NCI-H1417 treated with DMSO at 0.1 percent for 48 hours (cell line): ENCODE data around the gene MICB.
A peak's percentile ranks its signal among the peaks of the same experiment; 100 is the strongest.
"Not testable (repeated sequence)": the region's sequence is repeated elsewhere in the genome, so short reads cannot be mapped to it uniquely, and the experiment has no call there.

Experiments used
- DNase-seq: peaks from one replicate; lab custom pipeline; 2025; lab: John Stamatoyannopoulos, UW

Gene MICB

DNA sequence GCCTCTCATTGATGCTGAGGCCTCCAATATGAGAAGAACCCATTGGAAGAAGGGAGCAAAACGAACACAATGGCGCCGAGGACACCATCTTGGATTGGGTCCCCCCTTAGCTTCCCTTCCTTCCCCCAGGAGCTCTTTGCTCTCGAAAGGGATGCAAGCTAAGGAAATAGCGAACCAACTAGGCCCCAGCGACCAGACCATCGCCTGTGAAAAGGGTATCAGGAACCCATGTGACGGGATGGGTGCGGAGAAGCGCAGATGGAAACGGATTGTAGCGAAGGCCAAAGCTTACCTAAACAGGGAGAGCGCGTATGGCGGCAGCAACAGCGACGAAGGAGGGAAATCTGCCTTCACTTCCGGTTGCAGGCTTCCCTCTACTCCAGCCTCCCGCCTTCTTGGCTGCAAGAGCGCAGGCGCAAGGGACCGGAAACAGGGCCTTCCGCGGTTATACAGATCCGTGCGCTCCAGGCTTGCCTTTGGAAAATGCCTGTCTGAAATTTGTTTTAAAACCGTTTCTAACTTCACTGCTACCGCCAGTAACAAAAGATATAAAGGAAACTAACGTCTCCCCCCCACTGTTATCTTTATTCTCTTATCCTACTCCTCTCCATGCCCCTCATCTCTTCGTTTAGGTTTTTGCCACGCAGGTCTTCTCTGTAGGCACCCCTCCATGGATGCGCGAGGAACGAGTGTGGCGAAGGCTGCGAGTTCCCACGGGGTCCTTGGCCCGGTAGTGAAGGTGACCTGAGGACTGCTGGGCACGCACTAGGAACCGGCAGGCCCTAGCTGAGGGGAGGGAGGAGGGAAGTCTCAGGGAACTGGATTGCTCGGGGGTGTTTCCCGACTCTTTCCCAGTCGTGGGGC is 43.9 kb downstream of the MICB start, which contains the start of gene DDX39B:
TSS of gene DDX39B (minus strand) at position 346 of the 864 bp plus-strand sequence. CDS start 1,471 bp downstream, outside the sequence.
- peak; percentile 95 for DNase-seq

DNA sequence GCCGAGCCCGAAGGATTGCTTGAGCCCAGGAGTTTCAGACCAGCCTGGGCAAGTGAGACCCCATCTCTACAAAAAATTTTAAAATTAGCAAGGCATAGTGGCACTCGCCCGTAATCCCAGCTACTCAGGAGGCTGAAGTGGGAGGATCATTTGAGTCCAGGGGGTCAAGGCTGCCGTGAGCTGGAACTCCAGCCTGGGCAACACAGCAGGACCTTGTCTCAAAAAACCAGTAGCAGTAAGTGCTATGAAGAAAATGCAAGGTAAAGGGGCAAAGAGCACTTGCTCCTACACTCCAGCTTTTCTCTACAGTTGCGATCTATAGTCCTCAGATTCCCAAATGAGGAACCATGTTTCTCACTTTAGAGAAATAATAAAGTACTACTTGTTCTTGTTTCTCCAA is 45.7 kb downstream of the MICB start:
- DNase-seq = no peak

DNA sequence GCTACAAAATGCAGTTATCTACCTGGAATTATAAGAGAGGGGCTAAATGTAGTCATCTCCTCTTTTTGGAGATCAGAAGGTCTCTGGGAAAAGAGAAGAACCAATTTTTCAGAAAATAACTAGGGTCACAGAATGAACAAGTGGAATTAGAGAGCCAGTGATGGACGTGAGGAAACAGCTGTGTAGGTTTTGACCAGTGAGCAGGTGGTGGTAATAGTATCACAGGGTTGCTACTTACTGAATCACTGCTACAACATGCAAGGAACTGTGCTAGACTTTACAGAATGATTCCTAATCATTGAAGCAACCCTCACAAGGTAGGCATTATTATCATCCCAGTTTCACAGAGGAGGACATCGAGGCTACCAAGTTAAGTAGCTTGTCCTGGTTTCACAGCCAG is 46.7 kb downstream of the MICB start:
- DNase-seq = no peak

DNA sequence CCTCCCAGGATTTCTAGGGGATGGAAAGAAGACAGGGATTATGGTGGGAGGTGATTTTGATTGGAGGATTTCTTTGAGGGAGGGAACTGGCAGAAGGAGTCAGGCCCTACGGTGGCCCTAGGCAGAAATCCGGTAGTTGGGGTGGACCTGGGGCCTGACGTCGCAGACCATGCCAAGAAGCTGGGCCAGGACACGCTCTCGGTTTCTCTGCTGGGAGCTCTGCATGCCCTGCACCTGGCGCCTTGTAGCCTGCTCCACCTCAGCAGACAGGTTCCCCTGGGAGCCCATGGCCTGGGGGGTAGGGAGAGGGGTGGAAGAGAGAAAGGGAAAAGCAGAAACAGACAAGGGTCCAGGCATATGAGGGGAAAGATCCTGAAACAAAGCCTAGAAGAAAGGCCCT is 47.3 kb downstream of the MICB start:
- no peak for DNase-seq

DNA sequence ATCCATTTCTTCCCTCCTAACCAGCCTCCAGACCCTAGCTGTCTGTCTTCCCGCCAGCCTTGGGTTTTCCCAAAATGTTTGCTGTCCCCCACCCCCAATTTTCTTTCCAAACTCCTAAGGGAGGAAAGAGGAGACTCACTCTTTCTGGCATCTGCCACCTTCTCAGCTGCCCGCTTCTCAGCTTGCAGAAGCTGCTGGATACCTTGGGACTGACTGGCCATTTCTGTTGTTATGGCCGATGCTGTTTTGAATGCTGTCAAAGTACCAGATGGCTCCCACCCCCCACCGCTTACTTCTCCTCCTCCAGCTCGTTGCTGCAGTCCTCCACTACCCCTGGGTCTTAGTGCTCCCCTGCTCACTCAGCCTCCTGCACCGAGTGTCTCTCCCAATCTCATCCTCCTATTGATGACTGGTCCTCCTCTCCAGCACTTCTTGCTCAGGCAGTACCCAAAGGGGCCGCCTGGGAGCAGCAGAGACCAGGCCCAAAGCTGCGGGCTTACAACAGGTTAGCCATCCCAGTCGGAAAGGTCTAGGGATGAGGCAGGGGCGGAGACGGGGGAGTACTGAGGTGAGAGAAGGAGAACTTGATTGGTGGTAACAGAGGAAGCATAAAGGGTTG is 48.5 kb downstream of the MICB start, which contains the start of gene ATP6V1G2:
TSS of gene ATP6V1G2 (minus strand) at position 270 of the 619 bp plus-strand sequence. CDS start at position 221, 49 bp downstream.
- DNase-seq = peak; percentile 42

DNA sequence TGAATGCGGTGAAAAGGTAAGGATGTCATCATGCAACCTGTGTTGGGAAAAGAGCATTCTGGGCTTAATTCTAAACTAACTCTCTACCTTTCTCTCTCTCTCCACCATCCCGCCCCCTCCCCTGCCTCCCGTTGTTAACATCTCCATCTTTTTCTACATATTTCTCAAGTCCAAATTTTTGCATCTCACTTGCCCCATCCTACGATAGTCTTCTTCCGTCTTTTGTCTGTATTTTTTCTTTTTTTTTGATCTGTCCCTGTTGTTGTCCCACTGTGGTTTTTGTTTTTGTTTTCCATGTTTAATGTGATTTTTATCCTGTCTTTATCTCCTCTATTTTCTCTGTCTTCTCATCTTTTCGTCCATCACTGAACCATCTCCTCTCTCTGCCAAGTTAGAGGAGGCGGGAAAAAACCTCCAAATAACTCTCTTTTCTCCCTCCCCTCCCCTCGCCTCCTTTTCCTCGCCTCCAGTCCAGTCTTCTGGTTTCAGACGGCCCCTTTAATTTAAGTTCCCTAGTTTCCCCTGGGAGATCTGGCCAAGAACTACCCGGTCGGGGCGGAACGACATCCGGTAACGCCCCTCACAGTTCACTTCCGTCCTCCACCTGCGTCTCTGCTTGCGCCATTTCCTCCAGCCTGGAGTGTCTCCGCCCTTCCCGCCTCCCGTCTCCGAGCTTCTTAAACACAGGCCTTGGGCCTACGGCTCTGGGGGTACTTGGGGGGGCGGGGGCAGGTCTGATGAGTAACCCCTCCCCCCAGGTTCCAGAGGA is 49.2 kb downstream of the MICB start, which contains the start of gene NFKBIL1:
TSS of gene NFKBIL1 (plus strand) at position 651 of the 769 bp plus-strand sequence. CDS start at position 738, 87 bp downstream.
- DNase-seq = peak; percentile 77

DNA sequence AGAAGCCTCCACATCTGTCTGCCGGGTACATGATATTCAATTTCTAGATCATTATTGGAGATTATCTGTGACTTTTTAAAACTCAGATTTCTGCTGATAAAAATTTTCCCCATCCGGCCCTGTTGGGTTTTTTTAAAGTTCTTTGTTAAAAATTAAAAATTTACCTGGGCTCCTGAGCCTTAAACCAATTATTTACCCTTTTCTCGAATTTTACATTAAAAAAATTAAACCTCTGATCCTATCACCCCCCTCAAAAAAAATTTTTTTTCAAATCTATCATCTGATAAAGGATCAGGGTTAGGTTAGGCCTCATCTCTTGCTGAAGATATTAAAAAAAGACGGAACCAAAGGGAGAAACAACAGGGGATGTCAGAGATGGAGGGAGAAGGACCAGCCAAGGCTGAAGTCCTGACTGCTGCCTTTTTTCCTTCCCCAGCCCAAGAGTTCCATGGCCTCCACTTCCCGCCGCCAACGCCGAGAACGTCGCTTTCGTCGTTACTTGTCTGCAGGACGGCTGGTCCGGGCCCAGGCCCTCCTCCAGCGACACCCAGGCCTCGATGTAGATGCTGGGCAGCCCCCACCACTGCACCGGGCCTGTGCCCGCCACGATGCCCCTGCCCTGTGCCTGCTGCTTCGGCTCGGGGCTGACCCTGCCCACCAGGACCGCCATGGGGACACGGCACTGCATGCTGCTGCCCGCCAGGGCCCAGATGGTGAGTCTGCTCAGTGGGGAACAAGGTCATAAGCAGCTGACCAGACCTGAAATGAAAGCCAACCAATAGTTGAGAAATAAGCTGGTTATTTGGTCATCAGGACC is 50.0 kb downstream of the MICB start:
- no peak for DNase-seq

DNA sequence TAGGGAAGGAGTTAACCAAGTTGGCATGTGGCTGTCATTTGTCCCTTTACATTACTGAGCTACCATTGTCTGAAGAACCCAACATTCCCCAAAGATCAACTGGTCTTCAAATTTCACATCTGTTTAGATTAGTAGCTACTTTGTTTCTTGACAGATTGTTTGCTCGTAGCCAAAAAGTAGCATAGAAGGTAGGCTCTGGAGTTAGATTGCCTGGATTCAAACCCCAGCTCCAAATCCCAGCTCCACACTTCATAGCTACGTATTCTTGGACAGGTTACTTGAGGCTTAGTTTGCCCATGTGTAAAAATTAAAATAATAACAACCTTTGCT is 50.6 kb downstream of the MICB start:
- no peak for DNase-seq

DNA sequence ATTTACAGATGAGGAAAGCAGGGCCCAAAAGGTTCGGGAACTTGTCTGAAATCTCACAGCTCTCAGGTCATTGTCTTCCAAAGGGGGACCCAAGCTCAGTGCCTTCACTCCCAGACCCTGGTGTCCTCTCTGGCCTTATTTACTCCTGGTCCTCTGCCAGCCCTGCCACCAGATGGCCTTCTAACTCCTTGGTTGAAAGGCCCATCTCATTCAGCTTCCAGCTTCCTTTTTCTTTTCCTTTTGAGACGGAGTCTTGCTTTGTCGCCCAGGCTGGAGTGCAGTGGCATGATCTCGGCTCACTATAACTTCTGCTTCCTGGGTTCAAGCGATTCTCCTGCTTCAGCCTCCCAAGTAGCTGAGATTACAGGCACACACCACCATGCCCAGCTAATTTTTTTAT is 53.4 kb downstream of the MICB start:
- DNase-seq = not testable (repeated sequence)

DNA sequence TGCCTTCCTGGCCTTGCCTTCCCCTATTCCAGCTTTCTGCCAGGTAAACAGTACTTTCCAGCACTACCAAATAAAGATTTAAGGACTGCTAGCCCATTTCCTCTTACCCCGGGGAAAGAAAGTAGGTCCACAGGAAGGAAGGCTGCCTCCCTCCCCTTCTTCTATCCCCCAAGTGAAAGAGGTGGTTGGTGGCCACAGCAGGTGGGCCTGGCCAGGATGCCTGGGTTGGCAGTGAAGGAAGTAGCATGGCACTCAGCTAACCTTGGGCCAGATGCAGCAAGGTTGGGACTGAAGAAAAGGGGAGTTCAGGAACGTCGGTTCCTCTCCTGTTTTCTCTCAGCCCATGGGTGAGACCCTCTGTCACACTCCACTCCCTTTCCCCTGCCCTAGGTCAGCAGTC is 58.4 kb downstream of the MICB start:
- no peak for DNase-seq

DNA sequence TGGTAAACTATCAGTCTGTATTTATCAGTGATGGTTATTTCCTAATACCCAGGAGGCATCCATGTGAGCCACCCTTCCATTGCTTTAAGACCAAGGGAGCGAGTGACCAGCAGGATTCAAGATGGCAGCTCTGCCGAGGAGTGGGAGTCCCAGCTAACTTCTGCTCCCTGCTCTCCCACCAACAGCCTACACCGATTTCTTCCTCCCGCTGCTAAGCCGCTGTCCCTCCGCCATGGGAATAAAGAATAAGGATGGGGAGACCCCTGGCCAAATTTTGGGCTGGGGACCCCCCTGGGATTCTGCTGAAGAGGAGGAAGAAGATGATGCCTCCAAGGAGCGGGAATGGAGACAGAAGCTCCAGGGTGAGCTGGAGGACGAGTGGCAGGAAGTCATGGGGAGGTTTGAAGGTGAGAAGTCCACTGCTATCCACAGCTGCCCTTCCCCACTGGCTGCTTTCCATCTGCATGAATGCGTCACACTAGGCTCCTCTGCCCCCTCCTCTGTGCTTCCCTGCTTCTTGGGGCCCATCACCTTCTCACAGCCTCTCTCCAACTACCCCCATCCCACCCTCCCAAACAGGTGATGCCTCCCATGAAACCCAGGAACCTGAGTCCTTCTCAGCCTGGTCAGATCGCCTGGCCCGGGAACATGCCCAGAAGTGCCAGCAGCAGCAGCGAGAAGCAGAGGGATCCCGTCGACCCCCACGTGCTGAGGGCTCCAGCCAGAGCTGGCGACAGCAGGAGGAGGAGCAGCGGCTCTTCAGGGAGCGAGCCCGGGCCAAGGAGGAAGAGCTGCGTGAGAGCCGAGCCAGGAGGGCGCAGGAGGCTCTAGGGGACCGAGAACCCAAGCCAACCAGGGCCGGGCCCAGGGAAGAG is 59.7 kb downstream of the MICB start:
- no peak for DNase-seq

DNA sequence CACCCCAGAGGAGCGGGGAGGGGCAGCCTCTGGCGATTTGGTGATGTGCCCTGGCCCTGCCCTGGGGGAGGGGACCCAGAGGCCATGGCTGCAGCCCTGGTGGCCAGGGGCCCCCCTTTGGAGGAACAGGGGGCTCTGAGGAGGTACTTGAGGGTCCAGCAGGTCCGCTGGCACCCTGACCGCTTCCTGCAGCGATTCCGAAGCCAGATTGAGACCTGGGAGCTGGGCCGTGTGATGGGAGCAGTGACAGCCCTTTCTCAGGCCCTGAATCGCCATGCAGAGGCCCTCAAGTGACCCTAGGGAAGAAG is 60.3 kb downstream of the MICB start:
- DNase-seq = no peak

DNA sequence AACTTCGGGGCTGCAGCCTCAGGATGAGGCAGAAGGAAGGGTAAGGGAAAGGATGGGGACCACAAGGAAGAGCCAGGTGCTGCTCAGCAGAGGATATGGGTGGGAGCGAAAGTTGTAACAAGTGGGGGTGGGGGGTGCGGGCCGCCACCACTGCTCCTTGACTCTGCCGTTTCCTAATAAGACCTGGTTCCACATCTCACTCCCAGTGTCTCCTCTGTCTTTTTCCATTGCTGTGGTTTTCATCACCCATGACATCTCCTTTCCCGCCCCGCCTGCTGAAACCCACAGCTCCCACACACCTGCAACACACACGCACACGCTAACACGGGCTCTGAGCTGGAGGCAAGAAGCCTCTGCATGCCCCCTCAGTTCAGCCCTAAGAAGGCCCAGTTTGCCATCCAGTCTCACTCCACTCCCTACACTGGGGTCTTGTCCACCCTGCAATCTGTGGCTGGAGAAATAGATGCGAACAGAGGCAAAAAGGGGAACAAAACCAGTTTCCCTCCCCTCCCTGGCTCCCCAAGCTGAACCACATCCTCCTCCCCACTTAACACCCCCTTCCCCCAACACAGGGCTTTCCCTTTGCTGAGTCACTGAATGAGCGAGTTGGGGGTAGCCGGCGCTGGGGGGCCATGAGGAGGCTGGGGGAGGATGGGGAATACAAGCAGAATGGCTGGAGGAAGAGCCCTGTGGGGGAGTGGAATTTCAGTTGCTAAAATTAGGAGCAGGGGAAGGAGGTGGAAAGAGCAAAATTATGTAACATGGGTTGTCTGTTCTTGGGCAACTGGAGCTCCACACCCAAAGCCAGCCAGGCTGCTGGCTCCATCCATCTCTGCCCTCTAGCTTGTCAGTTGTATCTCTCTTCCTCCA is 60.9 kb downstream of the MICB start:
- DNase-seq = no peak

DNA sequence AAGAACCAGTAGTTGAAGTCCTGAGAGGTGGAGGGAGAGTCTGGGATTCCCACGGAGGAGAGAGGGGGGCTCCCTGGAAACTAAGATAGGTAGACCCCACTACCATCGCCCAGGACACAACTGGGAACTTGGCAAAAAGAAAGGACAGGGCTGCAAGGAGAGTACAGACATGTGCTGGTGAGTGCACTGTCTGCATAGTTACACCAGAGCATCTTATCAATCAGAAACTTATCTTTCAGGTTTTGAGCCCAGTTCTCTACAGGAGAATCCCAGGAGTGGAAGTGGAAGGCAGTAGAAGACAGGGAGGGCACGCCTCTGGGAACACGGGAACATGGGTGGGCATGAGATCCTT is 61.6 kb downstream of the MICB start:
- no peak for DNase-seq

DNA sequence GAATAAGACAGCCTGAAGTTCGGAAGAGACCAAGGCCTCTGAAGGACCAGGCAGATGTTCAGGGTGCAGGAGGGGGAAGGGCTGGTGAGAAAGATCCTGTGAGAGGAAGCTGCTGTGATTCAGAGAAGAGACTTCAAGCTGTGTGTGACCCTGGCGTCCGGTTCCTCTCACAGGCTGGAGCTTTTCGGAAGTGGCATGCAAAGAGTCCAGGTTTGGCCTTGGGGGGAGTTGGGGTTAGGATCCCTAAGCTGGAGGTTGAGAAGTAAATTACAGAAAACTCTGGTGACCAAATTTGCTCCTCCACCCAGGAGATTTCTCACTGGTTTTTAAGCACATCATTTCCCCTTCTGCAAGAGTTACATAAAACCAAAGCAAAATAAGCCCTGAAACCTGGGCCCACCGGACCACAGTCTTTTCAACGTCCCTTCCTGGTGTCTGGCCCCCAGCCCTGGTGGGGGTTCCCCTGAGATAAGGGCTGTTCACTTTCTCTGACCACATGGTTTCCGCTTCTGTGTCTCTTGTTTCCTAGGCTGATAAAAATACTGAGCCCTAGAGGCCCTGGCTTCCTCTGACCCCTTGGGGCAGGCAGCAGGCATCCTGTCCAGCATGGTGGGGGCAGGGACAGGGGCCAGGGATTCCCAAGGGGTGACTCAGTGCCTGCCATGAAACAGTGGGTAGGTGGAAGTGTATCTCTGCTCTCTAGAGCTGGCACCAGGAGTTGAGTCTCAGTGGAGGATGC is 62.2 kb downstream of the MICB start:
- no peak for DNase-seq

DNA sequence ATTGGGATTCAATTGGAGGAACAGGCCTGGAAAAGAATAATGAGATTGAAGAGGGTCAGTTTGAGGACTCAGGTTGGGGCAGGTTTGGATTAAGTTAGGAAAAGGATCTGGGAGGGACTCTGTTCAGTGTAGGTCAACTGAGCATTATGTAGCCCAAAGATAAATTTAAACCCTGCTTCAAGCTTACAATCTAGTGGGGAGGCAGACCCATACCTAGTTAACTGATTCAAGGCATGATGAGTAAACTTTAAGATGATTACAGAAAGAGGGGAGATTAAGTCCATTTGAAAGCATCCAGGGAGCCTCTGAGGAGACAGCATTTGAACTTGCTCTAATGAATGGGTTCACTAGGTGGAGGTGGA is 62.7 kb downstream of the MICB start:
- DNase-seq = no peak
